ENCODE results near the gene PCDHGA5. TPM values are rescaled to one million over a fixed set of nuclear protein-coding genes. Genes with fewer than 3 reads are reported as not detected.

The PCDHGA5 gene
- total RNA-seq, 2 donors from 2014 or later = 4.0 to 5.0 TPM

- peaks cover 11 to 98% of the 10 kb centered on the region in 2 donors for H3K9me3 ChIP-seq
- H3K4me1 ChIP-seq = no peaks in the 10 kb centered on the region
- DNase-seq (ENCODE audit: low spot score) = no peak
- H3K27ac ChIP-seq = no peak within 1 kb of the TSS
- peak within 1 kb of the TSS; percentile 25 to 28 for H3K4me3 ChIP-seq
- H3K36me3 ChIP-seq = no peaks in the 10 kb centered on the region
- TF ChIP-seq CTCF (IDR thresholded peaks at IDR 0.05) = peak; percentile 16 to 57
- H3K27me3 ChIP-seq = no peaks in the 10 kb centered on the region
Measured at GRCh38 chr5:141359790-141360426, 4.1 kb upstream of the PCDHGA5 start, which contains the start of gene PCDHGB2. TSS of gene PCDHGB2 (plus strand) at chr5:141359994. CDS start at chr5:141360136, 142 bp downstream.

- Histone ChIP-seq H3K36me3 (no peaks in the 10 kb centered on the region), H3K4me1 (no peaks in the 10 kb centered on the region), H3K4me3 (no peak overlapping the region), H3K9me3 (peaks cover 19 to 98% of the 10 kb centered on the region in 2 donors), H3K27ac (no peak overlapping the region), H3K27me3 (no peaks in the 10 kb centered on the region)
- no peak for DNase-seq (ENCODE audit: low spot score)
- TF ChIP-seq CTCF (IDR thresholded peaks at IDR 0.05) = no peak
Measured at GRCh38 chr5:141360685-141361084, 3.3 kb upstream of the PCDHGA5 start.

- no peak for DNase-seq (ENCODE audit: low spot score)
- Histone ChIP-seq H3K27me3 (no peaks in the 10 kb centered on the region), H3K9me3 (peaks cover 22 to 96% of the 10 kb centered on the region in 2 donors), H3K36me3 (no peaks in the 10 kb centered on the region), H3K4me1 (no peaks in the 10 kb centered on the region), H3K4me3 (no peak overlapping the region), H3K27ac (no peak overlapping the region)
- TF ChIP-seq CTCF (IDR thresholded peaks at IDR 0.05) = no peak
Measured at GRCh38 chr5:141362719-141363118, 1.2 kb upstream of the PCDHGA5 start.

- no peak for DNase-seq (ENCODE audit: low spot score)
- no peak overlapping the region for H3K4me3 ChIP-seq
- no peaks in the 10 kb centered on the region for H3K36me3 ChIP-seq
- TF ChIP-seq CTCF (IDR thresholded peaks at IDR 0.05) = no peak
- H3K27me3 ChIP-seq = no peaks in the 10 kb centered on the region
- no peak overlapping the region for H3K27ac ChIP-seq
- H3K9me3 ChIP-seq = peaks cover 20 to 95% of the 10 kb centered on the region in 2 donors
- no peaks in the 10 kb centered on the region for H3K4me1 ChIP-seq
Measured at GRCh38 chr5:141366016-141366896, 2.3 kb downstream of the PCDHGA5 start.

- no peak for DNase-seq (ENCODE audit: low spot score)
- TF ChIP-seq CTCF (IDR thresholded peaks at IDR 0.05) = peak; percentile 31 to 55
- Histone ChIP-seq H3K4me3 (peak within 1 kb of the TSS; percentile 8 to 31), H3K4me1 (no peaks in the 10 kb centered on the region), H3K36me3 (no peaks in the 10 kb centered on the region), H3K27ac (peak within 1 kb of the TSS in 1 of 2 donors; percentile 24), H3K27me3 (no peaks in the 10 kb centered on the region), H3K9me3 (peaks cover 22 to 95% of the 10 kb centered on the region in 2 donors)
Measured at GRCh38 chr5:141369994-141370848, 6.3 kb downstream of the PCDHGA5 start, which contains the start of gene PCDHGB3. TSS of gene PCDHGB3 (plus strand) at chr5:141370242. CDS start at chr5:141370395, 153 bp downstream.

Measured in right atrium auricular region (tissue), 2 donors.